OCI-LY1 (cell line): ENCODE results near the gene CSMD2.

Source experiments
- EZH2 ChIP-seq: fragments of 200-600 bp; sonication (generic), shearing (Covaris generic); IDR thresholded peaks from 2 replicates; pipeline ENCODE4 v1.8.0; 2017; ENCODE audit warnings: borderline replicate concordance, mixed run types, mild to moderate bottlenecking, antibody characterized with exemption, low read length, moderate library complexity, mixed read lengths
- TF ChIP-seq, protein P1 (sequence below): fragments of 200-600 bp; sonication (generic), shearing (Covaris generic); IDR thresholded peaks from 2 replicates; pipeline ENCODE4 v1.5.1; 2017; ENCODE audit warnings: mild to moderate bottlenecking, antibody characterized with exemption, low read length, moderate library complexity, mixed read lengths

DNA sequence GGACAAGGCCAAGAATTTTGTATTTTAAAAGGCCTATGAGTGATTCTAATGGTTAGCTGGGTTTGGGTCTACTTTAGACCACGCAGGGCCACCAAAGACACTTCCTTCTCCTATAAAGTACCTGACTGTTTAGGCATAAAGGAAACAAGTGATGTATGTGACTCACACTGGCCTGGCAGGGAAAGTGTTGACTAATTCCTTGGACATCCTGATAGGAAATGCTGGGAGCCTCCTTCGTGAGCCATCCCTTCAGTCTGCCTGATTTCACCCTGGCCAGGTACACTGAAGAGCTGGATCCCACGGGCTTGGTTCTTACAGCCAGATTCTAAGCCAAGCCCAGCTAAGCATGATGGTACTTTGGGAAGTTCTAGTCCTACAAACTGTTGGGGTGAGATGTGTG, 401.6 kb downstream of the CSMD2 start:
- TF ChIP-seq, protein P1, sequence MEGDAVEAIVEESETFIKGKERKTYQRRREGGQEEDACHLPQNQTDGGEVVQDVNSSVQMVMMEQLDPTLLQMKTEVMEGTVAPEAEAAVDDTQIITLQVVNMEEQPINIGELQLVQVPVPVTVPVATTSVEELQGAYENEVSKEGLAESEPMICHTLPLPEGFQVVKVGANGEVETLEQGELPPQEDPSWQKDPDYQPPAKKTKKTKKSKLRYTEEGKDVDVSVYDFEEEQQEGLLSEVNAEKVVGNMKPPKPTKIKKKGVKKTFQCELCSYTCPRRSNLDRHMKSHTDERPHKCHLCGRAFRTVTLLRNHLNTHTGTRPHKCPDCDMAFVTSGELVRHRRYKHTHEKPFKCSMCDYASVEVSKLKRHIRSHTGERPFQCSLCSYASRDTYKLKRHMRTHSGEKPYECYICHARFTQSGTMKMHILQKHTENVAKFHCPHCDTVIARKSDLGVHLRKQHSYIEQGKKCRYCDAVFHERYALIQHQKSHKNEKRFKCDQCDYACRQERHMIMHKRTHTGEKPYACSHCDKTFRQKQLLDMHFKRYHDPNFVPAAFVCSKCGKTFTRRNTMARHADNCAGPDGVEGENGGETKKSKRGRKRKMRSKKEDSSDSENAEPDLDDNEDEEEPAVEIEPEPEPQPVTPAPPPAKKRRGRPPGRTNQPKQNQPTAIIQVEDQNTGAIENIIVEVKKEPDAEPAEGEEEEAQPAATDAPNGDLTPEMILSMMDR: no peak
- no peak for TF ChIP-seq EZH2
